Stimulated activated CD4-positive, alpha-beta T cell treated with anti-CD3 and anti-CD28 coated beads, Interleukin-2, amount 100 ng/mL, for 4 hours (primary cell): ENCODE data around the gene TRAPPC3.

Experiments used
- DNase-seq: peaks from one replicate; pipeline ENCODE4 v3.0.0-alpha.2; 2020; ENCODE audit warnings: low read depth

TRAPPC3 gene

GRCh38 chr1:36125129-36125991 is 23.9 kb downstream of the TRAPPC3 start, which contains the start of gene COL8A2:
COL8A2 (minus strand) TSS chr1:36125222; CDS start chr1:36100242, 24,980 bp downstream.
- no peak for DNase-seq

- no peak for DNase-seq
Measured at GRCh38 chr1:36124404-36125128, 24.7 kb downstream of the TRAPPC3 start.

- DNase-seq: no peak
Measured at GRCh38 chr1:36123356-36123755, 25.9 kb downstream of the TRAPPC3 start.

GRCh38 chr1:36122062-36123030 is 26.9 kb downstream of the TRAPPC3 start:
- DNase-seq: no peak

GRCh38 chr1:36119456-36119855 is 29.8 kb downstream of the TRAPPC3 start:
- no peak for DNase-seq

- DNase-seq: no peak
Measured at GRCh38 chr1:36118447-36119204, 30.7 kb downstream of the TRAPPC3 start.

- no peak for DNase-seq
Measured at GRCh38 chr1:36116901-36117300, 32.4 kb downstream of the TRAPPC3 start.

- DNase-seq: no peak
Measured at GRCh38 chr1:36115931-36116330, 33.4 kb downstream of the TRAPPC3 start.

- DNase-seq: no peak
Measured at GRCh38 chr1:36115200-36115669, 34.1 kb downstream of the TRAPPC3 start.

- DNase-seq: no peak
Measured at GRCh38 chr1:36114371-36114770, 34.9 kb downstream of the TRAPPC3 start.

- DNase-seq: no peak
Measured at GRCh38 chr1:36112823-36113222, 36.5 kb downstream of the TRAPPC3 start.

- DNase-seq: no peak
Measured at GRCh38 chr1:36111151-36111550, 38.1 kb downstream of the TRAPPC3 start.

GRCh38 chr1:36109041-36109679 is 40.1 kb downstream of the TRAPPC3 start:
- DNase-seq: no peak

GRCh38 chr1:36108314-36108713 is 41.0 kb downstream of the TRAPPC3 start:
- no peak for DNase-seq

- DNase-seq: no peak
Measured at GRCh38 chr1:36107394-36107793, 41.9 kb downstream of the TRAPPC3 start.

GRCh38 chr1:36106269-36106668 is 43.0 kb downstream of the TRAPPC3 start:
- DNase-seq: no peak

- DNase-seq: no peak
Measured at GRCh38 chr1:36101546-36101945, 47.7 kb downstream of the TRAPPC3 start.

- DNase-seq: no peak
Measured at GRCh38 chr1:36100376-36100775, 48.9 kb downstream of the TRAPPC3 start.

- peak; percentile 62 for DNase-seq
Measured at GRCh38 chr1:36099681-36100341, 49.5 kb downstream of the TRAPPC3 start.
